Panc1 (cell line): Measurements from ENCODE around the gene TLR1. TPM values are rescaled to one million over a fixed set of nuclear protein-coding genes. Genes with fewer than 3 reads are reported as not detected.
"Not testable (repeated sequence)": the region's sequence is repeated elsewhere in the genome, so short reads cannot be mapped to it uniquely, and the experiment has no call there.

Experiments used
- ATAC-seq: fragments of 200-7000 bp; cut with Tn5 transposase; 2 replicates; pipeline ENCODE4 v1.9.1; 2020; ENCODE audit warnings: mild to moderate bottlenecking, moderate library complexity
- BruUV-seq: library from RNA; stranded (reverse); fragments of 400-500 nt; replicated peaks from 2 replicates; lab custom pipeline; 2021; lab: Mats Ljungman, UMichigan
- CTCF ChIA-PET: fragments of 300-600 bp; sonication (Branson Sonifier 250); formaldehyde crosslinking; loops from one replicate; lab custom pipeline; 2022; ENCODE audit warnings: antibody characterized with exemption; lab: Charles Lee
- POLR2A ChIA-PET: fragments of 300-600 bp; sonication (Branson Sonifier 250); formaldehyde crosslinking; loops from one replicate; lab custom pipeline; 2022; ENCODE audit warnings: antibody characterized with exemption; lab: Charles Lee
- DNase-seq: peaks from one replicate; pipeline ENCODE4 v3.0.0-alpha.2; 2010; ENCODE audit warnings: low read depth, low spot score
- H3K27ac ChIP-seq: 2 replicates; pipeline ENCODE4 v1.5.1; 2011; ENCODE audit warnings: mild to moderate bottlenecking, low read length, inconsistent platforms
- H3K27me3 ChIP-seq: fragments of 200-500 bp; sonication (Bioruptor generic); 2 replicates; pipeline ENCODE4 v1.6.0; 2014; ENCODE audit warnings: low read length, inconsistent platforms; ENCODE audit not compliant: control insufficient read depth, insufficient read depth
- H3K36me3 ChIP-seq: fragments of 200-500 bp; sonication (Bioruptor generic); 2 replicates; pipeline ENCODE4 v1.5.1; 2014; ENCODE audit warnings: inconsistent platforms, mild to moderate bottlenecking, low read length, moderate library complexity; ENCODE audit not compliant: control insufficient read depth, insufficient read depth
- H3K4me1 ChIP-seq: 2 replicates; pipeline ENCODE4 v1.5.1; 2011; ENCODE audit warnings: inconsistent platforms, mild to moderate bottlenecking, low read length, moderate library complexity; ENCODE audit not compliant: control insufficient read depth, insufficient read depth
- H3K4me3 ChIP-seq, 2 experiments: 2 replicates each; pipeline ENCODE4 v1.5.1; 2011 to 2012; ENCODE audit warnings: low read depth in 2 of 2, low read length in 2 of 2, mild to moderate bottlenecking in 2 of 2, inconsistent platforms in 1 of 2, moderate library complexity in 1 of 2
- H3K9me3 ChIP-seq: fragments of 200-500 bp; sonication (Bioruptor generic); 2 replicates; pipeline ENCODE4 v1.5.1; 2014; ENCODE audit warnings: low read depth, mild to moderate bottlenecking, inconsistent platforms, low read length, moderate library complexity; ENCODE audit not compliant: control insufficient read depth, insufficient read depth
- POLR2AphosphoS5 ChIP-seq: IDR thresholded peaks from 2 replicates; pipeline ENCODE4 v1.6.1; 2012; ENCODE audit warnings: mild to moderate bottlenecking, low read depth, low read length, moderate library complexity
- SIN3A ChIP-seq: IDR thresholded peaks from 2 replicates; pipeline ENCODE4 v1.6.1; 2012; ENCODE audit warnings: low read depth, mild to moderate bottlenecking, low read length, moderate library complexity, borderline replicate concordance; ENCODE audit not compliant: insufficient read depth
- TCF7L2 ChIP-seq: IDR thresholded peaks from 2 replicates; pipeline ENCODE4 v1.6.1; 2011; ENCODE audit warnings: mild to moderate bottlenecking, low read depth, low read length, inconsistent platforms
- in situ Hi-C: cut with HindIII; loops from 2 replicates; pipeline ENCODE4 v1.10.0; 2016; ENCODE audit warnings: low sequenced_read_pairs, low pct_unique_long_range_greater_than_20kb
- intact Hi-C: fragments of 100-400 bp; cut with micrococcal nuclease; formaldehyde crosslinking; loops from one replicate; pipeline ENCODE4 v1.10.0; 2022; ENCODE audit not compliant: unreplicated experiment
- total RNA-seq: library from RNA; stranded (reverse); gene quantifications from one replicate; pipeline ENCODE4 v1.2.1, GENCODE V29; 2021; ENCODE audit not compliant: unreplicated experiment
- TF ChIP-seq, protein P1 (sequence below): fragments of 450-650 bp; IDR thresholded peaks from 2 replicates; pipeline ENCODE4 v1.5.1; 2017; ENCODE audit warnings: mild to moderate bottlenecking
- TF ChIP-seq, protein P2 (sequence below), 2 experiments: IDR thresholded peaks; 2 replicates each; pipeline ENCODE4 v1.6.1; 2011 to 2012; ENCODE audit warnings: low read depth in 2 of 2, control low read depth in 1 of 2, low read length in 1 of 2, mild to moderate bottlenecking in 1 of 2, moderate library complexity in 1 of 2; ENCODE audit not compliant: insufficient read depth in 1 of 2

Gene TLR1
- total RNA-seq, 1 experiment from 2014 or later: 0.41 TPM

DNA sequence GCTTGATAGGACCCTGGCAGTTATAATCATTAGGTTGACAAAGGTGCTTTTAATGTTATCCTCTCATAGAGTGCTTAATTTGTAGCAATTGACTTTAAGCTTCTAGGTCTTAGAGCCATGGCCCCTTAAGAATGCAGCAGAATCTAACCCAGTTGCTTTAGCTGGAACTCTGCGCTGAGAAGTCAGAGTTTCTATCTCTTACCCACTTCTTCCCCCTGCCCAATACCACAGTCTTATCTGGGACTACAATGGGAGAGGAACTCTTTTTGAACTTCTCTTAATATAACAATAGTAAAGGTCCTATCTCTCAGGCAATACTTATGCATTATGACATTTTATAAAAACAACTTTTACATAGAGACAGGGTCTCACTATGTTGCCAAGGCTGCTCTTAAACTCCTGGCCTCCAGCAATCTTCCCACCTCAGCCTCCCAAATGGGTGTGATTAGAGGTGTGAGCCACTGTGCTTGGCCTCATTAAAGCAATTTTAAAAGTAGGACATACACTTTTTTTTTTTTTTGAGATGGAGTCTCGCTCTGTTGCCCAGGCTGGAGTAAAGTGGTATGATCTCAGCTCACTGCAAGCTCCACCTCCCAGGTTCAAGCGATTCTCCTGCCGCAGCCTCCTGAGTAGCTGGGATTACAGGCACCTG is 23.6 kb downstream of the TLR1 start:
- Histone ChIP-seq H3K27me3 (no peaks in the 10 kb centered on the region), H3K9me3 (no peaks in the 10 kb centered on the region), H3K4me3 (no peak overlapping the region), H3K4me1 (no peaks in the 10 kb centered on the region), H3K27ac (no peak overlapping the region), H3K36me3 (no peaks in the 10 kb centered on the region)
- no peak for TF ChIP-seq SIN3A
- TF ChIP-seq, protein P1, sequence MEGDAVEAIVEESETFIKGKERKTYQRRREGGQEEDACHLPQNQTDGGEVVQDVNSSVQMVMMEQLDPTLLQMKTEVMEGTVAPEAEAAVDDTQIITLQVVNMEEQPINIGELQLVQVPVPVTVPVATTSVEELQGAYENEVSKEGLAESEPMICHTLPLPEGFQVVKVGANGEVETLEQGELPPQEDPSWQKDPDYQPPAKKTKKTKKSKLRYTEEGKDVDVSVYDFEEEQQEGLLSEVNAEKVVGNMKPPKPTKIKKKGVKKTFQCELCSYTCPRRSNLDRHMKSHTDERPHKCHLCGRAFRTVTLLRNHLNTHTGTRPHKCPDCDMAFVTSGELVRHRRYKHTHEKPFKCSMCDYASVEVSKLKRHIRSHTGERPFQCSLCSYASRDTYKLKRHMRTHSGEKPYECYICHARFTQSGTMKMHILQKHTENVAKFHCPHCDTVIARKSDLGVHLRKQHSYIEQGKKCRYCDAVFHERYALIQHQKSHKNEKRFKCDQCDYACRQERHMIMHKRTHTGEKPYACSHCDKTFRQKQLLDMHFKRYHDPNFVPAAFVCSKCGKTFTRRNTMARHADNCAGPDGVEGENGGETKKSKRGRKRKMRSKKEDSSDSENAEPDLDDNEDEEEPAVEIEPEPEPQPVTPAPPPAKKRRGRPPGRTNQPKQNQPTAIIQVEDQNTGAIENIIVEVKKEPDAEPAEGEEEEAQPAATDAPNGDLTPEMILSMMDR: no peak
- TF ChIP-seq, protein P2, sequence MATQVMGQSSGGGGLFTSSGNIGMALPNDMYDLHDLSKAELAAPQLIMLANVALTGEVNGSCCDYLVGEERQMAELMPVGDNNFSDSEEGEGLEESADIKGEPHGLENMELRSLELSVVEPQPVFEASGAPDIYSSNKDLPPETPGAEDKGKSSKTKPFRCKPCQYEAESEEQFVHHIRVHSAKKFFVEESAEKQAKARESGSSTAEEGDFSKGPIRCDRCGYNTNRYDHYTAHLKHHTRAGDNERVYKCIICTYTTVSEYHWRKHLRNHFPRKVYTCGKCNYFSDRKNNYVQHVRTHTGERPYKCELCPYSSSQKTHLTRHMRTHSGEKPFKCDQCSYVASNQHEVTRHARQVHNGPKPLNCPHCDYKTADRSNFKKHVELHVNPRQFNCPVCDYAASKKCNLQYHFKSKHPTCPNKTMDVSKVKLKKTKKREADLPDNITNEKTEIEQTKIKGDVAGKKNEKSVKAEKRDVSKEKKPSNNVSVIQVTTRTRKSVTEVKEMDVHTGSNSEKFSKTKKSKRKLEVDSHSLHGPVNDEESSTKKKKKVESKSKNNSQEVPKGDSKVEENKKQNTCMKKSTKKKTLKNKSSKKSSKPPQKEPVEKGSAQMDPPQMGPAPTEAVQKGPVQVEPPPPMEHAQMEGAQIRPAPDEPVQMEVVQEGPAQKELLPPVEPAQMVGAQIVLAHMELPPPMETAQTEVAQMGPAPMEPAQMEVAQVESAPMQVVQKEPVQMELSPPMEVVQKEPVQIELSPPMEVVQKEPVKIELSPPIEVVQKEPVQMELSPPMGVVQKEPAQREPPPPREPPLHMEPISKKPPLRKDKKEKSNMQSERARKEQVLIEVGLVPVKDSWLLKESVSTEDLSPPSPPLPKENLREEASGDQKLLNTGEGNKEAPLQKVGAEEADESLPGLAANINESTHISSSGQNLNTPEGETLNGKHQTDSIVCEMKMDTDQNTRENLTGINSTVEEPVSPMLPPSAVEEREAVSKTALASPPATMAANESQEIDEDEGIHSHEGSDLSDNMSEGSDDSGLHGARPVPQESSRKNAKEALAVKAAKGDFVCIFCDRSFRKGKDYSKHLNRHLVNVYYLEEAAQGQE (IDR thresholded peaks at IDR 0.05; ENCODE audit: insufficient read depth in 1 of 2, low read depth in 2 of 2, low read length in 1 of 2): no peak
- TF ChIP-seq POLR2AphosphoS5: no peak
- TF ChIP-seq TCF7L2: no peak
- ATAC-seq (no peak), DNase-seq (no peak)
- ChIA-PET POLR2A (no interaction called here), CTCF (interaction anchor here (1.8 kb wide), 1 partner anchor 21 kb away, joined by 7 read pairs; no protein-coding TSS in a partner anchor)
- BruUV-seq: no TSS peak
- in situ Hi-C loops: no loop called here
- intact Hi-C loops: no loop called here

DNA sequence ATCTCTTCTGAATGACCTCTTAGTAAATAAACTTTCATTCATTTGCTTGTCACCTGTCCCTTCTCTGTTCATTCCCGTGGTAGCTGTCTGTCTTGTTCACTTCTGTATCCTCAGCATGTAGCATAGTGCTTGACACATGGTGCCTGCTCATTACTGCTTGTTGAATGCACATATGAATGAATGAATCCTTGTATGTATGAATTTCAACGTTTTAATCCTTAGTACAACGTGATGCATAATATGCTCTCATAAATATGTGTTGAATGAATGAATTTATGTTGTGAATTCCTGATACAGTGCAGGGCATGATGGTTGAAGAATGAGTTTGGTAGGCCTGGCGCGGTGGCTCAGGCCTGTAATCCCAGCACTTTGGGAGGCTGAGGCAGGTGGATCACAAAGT is 24.8 kb downstream of the TLR1 start:
- TF ChIP-seq TCF7L2 (no peak), POLR2AphosphoS5 (no peak), SIN3A (no peak)
- TF ChIP-seq, protein P1: no peak
- TF ChIP-seq, protein P2 (IDR thresholded peaks at IDR 0.05; ENCODE audit: insufficient read depth in 1 of 2, low read depth in 2 of 2, low read length in 1 of 2): no peak
- POLR2A ChIA-PET: no interaction called here
- ATAC-seq (no peak), DNase-seq (no peak)
- no TSS peak for BruUV-seq
- Histone ChIP-seq H3K27ac (no peak overlapping the region), H3K4me3 (no peak overlapping the region), H3K9me3 (no peaks in the 10 kb centered on the region), H3K27me3 (no peaks in the 10 kb centered on the region), H3K4me1 (no peaks in the 10 kb centered on the region), H3K36me3 (no peaks in the 10 kb centered on the region)
- intact Hi-C loops: loop anchor here (10.0 kb wide), 1 partner anchor 375 kb away; no protein-coding TSS in a partner anchor
- CTCF ChIA-PET: interaction anchor here (0.6 kb wide), 1 partner anchor 24 kb away, joined by 3 read pairs; no protein-coding TSS in a partner anchor
- in situ Hi-C loops: no loop called here

DNA sequence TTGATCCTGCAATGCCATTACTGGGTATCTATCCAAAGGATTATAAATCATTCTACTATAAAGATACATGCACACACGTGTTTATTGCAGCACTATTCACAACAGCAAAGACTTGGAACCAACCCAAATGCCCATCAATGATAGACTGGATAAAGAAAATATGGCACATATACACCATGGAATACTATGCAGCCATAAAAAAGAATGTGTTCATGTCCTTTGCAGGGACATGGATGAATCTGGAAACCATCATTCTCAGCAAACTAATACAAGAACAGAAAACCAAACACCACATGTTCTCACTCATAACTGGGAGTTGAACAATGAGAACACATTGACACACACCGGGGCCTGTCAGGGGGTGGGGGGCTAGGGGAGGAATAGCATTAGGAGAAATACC is 26.7 kb downstream of the TLR1 start:
- in situ Hi-C loops, ATAC-seq, POLR2A ChIA-PET, H3K27me3 ChIP-seq, DNase-seq, H3K9me3 ChIP-seq, BruUV-seq, CTCF ChIA-PET, H3K36me3 ChIP-seq, H3K4me1 ChIP-seq, H3K4me3 ChIP-seq, H3K27ac ChIP-seq: not testable (repeated sequence)
- intact Hi-C loops: loop anchor here (10.0 kb wide), 1 partner anchor 377 kb away; no protein-coding TSS in a partner anchor
